NOMO-1 treated with DMSO at 0.1 percent for 48 hours (cell line): ENCODE results near the gene GDPD1.
"Not testable (repeated sequence)": the region's sequence is repeated elsewhere in the genome, so short reads cannot be mapped to it uniquely, and the experiment has no call there.

Source experiments
- DNase-seq: peaks from one replicate; lab custom pipeline; 2025; ENCODE audit not compliant: unreplicated experiment; lab: John Stamatoyannopoulos, UW

Gene GDPD1

GRCh38 chr17:59220328-59221158 is at the start of gene GDPD1:
TSS of gene GDPD1 (plus strand) at chr17:59220511. CDS start at chr17:59220610, 99 bp downstream.
- DNase-seq = peak; percentile 95

GRCh38 chr17:59172436-59173004 is 47.8 kb upstream of the GDPD1 start:
- no peak for DNase-seq

DNA sequence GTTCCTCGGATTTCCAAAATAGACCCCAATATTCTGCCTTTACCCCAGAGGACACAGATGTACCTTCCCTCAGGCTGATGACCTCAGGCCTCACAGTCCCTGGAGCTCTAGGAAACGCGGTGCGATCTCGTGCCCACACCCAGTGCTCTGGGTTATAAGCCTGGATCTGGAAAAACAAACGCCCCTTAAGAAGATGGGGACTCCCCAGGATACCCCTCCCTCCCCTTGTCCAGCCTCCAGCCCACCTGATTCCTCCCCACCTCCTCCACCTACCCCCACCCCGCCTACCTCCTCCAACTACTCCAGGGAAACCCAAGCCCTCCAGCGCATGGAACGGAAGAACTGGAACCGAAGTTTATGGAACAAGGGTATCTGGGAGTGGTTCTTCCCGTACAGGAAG is 45.6 kb upstream of the GDPD1 start:
- DNase-seq = no peak

DNA sequence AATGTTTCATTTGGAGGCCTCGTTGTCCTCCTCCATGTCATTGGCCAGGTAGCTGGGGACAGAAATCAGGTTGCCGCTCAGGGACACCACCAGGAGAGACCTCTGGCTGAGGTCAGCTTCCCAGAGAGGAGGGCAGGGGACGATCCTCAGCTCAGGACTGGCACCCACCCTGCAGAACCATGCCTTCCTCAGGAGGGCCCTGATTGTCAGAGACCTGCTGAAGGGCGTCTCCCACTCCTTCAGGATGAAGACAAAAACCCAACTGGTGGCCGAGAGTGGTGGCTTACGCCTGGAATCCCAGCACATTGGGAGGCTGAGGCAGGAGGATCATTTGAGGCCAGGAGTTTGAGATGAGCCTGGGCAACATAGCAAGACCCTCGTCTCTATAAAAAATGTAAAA is 45.2 kb upstream of the GDPD1 start:
- DNase-seq = no peak

GRCh38 chr17:59178266-59178985 is 41.9 kb upstream of the GDPD1 start:
- DNase-seq = no peak

DNA sequence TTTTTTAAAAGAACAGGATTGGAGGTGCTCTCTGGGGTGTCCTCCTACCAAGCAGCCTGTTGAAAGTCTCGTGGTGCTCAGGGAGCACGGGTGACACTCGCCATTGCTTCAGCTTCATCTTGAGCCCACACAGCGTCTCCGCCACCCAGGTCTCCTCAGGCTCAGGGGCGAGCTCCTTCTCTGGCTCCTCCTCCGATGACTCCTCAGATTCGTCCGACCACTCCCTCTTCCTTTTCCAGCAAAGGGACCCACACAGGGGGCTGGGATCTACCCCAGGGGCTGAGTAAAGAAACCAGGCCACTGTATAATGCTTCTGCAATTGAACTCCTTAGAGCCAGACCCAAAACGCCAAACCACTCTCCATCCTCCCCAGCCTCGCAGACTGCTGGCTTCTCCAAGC is 40.7 kb upstream of the GDPD1 start:
- not testable (repeated sequence) for DNase-seq

DNA sequence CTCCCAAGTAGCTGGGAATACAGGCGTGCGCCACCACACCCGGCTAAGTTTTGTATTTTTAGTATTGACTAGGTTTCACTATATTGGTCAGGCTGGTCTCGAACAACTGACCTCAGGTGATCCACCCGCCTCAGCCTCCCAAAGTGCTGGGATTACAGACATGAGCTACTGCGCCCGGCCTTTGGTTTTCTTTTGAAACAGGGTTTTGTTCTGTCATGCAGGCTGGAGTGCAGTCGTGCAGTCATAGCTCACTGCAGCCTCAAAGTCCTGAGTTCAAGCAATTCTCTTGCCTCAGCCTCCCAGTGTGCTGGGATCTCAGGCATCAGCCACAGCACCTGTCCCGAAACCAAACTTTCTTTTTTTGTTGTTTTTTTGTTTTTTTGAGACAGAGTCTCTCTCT is 39.7 kb upstream of the GDPD1 start:
- no peak for DNase-seq

GRCh38 chr17:59181481-59181880 is 38.8 kb upstream of the GDPD1 start:
- DNase-seq = no peak

DNA sequence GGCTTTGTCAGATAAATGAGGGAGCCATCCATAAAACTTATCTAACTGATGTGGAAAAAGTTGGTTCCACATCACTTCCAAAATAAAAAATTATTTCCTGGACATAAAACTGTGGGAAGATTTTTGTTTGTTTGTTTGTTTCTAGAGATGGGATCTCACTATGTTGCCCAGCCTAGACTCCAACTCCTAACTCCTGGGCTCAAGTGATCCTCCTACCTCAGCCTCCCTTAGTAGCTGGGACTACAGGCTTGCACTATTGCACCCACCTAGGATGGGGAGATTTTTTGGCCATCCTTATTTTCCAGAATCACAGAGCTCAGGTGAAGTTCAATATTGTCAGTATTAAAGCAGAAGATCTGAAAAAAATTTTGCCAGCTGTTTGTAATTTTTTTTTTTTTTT is 34.3 kb upstream of the GDPD1 start:
- no peak for DNase-seq

- DNase-seq = no peak
Measured at GRCh38 chr17:59186850-59187249, 33.5 kb upstream of the GDPD1 start.

- DNase-seq = no peak
Measured at GRCh38 chr17:59190806-59191205, 29.5 kb upstream of the GDPD1 start.

DNA sequence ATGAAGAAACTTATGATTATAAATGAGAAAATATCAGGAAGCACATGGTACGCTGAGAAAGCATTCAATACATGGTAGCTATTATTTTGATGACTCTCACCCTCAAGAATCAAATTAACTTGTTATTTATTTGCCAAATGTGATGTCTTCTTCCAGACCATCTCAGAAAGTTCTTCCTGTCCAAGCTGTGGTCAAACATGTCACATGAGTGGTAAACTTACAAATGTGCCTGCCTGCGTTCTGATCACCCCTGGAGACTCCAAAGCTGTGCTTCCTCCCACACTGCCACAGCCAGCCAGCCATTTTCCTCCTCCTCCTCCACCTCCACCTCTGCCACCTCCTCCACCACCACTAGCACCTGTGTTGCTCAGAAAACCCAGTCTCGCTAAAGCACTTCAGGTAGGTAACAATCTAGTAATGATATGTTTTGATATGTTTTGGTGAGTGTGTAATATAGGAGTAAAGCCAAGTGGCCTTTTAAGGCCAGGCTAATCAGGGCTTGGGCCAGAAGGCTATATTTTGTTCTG is 26.9 kb upstream of the GDPD1 start:
- DNase-seq = no peak

- no peak for DNase-seq
Measured at GRCh38 chr17:59199398-59199797, 20.9 kb upstream of the GDPD1 start.

DNA sequence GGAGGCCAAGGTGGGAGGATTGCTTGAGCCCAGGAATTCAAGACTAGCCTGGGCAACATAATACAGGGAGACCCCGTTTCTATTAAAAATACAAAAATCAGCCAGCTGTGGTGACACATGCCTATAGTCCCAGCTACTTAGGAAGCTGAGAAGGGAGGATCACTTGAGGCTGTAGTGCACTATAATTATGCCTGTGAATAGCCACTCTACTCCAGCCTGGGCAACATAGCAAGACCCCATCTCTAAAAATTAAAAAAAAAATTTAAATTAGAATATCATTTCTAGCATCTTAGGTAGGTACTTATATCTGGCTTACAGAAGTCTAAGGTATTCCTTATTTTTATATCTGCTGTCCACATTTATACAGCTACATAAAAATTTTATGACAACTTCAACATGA is 18.0 kb upstream of the GDPD1 start:
- no peak for DNase-seq

GRCh38 chr17:59219370-59219769 is 941 bp upstream of the GDPD1 start:
- DNase-seq = no peak

GRCh38 chr17:59219992-59220327 is 351 bp upstream of the GDPD1 start:
- no peak for DNase-seq

DNA sequence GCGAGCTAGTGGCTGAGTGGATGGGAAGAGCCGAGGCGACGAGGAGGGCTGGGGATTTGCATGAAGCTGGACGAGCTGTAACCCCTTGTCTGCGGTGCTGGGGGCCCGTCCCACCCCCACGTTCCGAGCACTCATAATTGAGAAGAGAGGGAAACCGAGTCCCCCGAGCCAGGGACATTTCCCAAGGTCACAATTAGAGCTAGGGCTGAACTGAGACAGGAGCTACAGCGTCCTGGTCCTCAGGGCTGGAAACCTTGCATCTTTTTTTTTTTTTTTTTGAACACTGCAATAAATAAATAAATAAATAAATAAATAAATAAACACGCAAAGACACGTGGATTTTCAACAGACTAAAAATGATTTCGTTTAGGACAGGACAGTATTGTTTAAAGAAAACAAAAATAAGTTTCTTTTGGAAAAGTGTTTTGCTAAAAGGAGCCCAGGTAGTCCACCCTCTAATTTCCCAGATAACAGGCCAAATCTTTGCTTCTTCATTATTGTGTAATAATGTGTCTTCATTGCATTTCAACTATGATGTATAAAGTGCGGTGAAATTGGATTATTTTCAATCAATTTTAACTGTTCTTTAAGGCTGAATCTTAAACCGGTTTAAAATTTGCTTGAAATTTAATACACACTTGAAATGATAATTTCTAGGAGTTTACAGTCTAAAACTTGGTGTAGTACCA is 992 bp downstream of the GDPD1 start:
- DNase-seq = no peak

- DNase-seq = no peak
Measured at GRCh38 chr17:59223813-59224212, 3.5 kb downstream of the GDPD1 start.

DNA sequence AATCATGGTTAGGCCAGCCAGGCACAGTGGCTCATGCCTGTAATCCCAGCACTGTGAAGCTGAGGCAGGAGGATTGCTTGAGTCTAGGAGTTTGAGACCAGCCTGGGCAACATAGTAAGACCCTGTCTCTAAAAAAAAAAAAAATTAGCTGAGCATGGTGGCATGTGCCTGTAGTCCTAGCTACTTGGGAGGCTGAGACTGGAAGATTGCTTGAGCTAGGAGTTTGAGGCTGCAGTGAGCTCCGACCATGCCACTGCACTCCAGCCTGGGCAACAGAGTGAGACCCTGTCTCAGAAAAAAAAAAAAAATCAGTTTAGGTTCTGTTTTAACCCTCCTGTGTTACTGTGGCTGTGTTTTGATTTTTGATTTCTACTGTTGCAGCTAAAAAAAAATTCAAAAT is 8.3 kb downstream of the GDPD1 start:
- not testable (repeated sequence) for DNase-seq

- DNase-seq = no peak
Measured at GRCh38 chr17:59230764-59231163, 10.5 kb downstream of the GDPD1 start.

GRCh38 chr17:59234631-59235030 is 14.3 kb downstream of the GDPD1 start:
- no peak for DNase-seq
